Stimulated activated CD8-positive, alpha-beta memory T cell treated with anti-CD3 and anti-CD28 coated beads, Interleukin-4, amount 100 ng/mL, for 24 hours (primary cell): ENCODE measurements around the gene KBTBD12.

Experiments used
- DNase-seq: peaks from one replicate; pipeline ENCODE4 v3.0.0-alpha.2; 2020; ENCODE audit warnings: low read depth

KBTBD12 gene

DNA sequence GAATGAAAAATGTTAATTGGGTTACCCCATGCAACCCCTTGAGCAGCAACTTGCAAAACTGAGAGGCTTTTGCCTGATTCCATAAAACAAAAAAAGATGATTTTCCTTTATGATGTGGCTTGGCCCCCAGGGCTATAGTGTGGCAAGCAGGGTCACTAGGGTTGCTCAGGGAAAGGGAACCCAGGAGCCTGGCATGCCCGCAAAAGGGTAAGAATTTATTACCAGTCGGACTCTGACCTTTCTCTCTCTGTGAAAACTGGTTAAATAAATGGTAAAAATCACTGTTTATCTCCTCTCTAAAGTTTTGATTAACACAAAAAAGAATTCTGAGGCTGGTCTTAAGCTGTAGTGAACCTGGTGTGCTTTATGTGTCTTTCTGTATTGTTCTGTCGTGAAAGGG, 99.5 kb downstream of the KBTBD12 start:
- DNase-seq = no peak

DNA sequence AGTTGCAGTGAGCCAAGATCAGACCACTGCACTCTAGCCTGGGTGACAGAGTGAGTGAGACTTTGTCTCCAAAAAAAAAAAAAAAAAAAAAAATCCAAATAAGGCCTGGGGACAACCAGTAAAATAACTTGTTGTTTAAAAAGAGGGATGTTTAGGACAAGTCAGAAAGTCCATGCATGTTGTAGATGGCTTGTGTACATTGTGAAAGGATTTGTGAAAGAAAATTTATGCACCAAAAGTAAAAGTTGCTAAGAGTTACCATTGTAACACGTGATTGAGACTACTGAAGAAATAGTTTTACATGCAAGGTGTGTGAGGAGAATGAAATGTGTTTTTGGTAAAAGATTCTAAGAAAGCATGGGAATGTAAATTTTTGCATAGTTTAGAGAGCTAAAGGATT, 101.5 kb downstream of the KBTBD12 start:
- DNase-seq = no peak

DNA sequence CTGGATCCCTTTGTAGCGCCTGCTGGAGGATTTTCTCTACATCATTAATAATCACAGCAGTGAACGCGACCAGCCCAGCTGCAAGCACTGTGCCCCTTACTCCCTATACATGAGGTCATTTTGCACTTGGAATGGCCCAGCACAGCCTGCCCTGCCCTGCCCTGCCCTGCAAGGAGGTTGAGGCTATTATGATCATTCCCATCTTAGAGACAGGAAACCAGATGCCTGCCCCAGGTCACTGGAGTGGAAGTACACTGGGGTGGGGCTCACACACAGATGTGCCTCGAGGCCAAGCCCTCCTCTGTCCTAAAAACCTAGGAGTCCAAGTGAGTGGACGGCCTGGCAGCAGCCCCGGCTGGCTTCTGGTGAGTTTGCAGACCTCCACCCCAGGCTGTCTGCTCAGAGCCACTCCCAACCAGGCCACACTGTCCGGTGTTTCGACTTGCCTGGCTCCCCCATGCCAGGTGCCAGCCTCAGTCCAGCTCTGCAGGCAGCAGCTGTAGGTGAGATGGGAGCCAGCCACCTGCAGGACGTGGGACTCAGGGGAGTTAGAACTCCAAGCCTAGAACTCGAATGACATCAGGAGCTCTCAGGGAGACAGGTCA, 106.8 kb downstream of the KBTBD12 start:
- no peak for DNase-seq

DNA sequence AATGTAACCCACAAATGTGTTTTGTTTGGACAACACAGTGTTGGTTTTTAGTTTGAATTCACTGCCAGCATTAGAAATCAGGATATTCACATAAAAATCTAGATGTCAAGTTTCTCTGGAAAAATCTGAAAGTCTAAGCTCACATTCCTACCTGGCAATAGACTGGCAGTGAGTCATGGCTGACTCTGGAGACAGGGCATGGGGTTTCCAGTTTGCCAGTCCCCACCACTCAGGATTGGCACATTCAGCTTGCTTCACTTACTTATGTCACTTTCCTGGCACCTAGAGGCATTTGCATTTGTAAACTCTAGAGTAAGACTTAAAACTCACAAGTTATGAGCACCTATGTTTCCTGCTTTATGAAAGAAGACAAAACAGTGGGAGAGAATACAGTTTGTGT, 118.1 kb downstream of the KBTBD12 start:
- no peak for DNase-seq

DNA sequence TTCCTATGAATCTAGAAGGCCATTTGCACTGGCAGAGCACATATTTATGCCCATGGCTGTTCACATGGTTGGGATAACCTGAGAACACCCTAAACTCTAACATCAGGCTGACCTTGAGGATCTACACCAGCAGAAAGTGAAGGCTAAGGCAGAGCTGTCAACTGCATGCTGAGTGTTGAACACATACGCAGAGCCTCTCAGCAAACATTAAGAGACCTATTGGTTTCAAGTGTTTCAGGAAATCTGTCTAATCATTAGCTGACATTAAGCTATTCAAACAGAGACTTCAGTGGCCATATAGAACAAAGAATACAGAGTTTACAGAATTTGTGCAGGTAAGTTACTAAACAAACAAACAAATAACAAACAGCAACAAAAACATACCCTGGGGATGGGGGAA, 121.1 kb downstream of the KBTBD12 start:
- DNase-seq = no peak
